GM19239 (cell line): Measurements from ENCODE around the gene CACNA2D3.
A peak's percentile ranks its signal among the peaks of the same experiment; 100 is the strongest.

Experiments used
- DNase-seq: peaks from one replicate; pipeline ENCODE4 v3.0.0; 2011; ENCODE audit warnings: low spot score; ENCODE audit not compliant: insufficient read length
- FAIRE-seq: peaks from 2 replicates; lab custom pipeline; 2011; peaks lifted over from hg19 to GRCh38; lab: Jason Lieb, UNC

Gene CACNA2D3

GRCh38 chr3:54845011-54845410 is 722.7 kb downstream of the CACNA2D3 start:
- DNase-seq (no peak), FAIRE-seq (no peak)

- no peak for DNase-seq
- FAIRE-seq: no peak
Observed at GRCh38 chr3:54845551-54845950, 723.2 kb downstream of the CACNA2D3 start.

GRCh38 chr3:54846119-54846518 is 723.8 kb downstream of the CACNA2D3 start:
- FAIRE-seq (no peak), DNase-seq (no peak)

GRCh38 chr3:54847361-54847760 is 725.0 kb downstream of the CACNA2D3 start:
- no peak for DNase-seq
- FAIRE-seq: no peak

GRCh38 chr3:54849360-54849759 is 727.0 kb downstream of the CACNA2D3 start:
- FAIRE-seq: no peak
- no peak for DNase-seq

GRCh38 chr3:54850484-54851018 is 728.2 kb downstream of the CACNA2D3 start:
- no peak for DNase-seq
- no peak for FAIRE-seq

GRCh38 chr3:54853573-54854404 is 731.4 kb downstream of the CACNA2D3 start:
- DNase-seq (peak; percentile 52), FAIRE-seq (no peak)

GRCh38 chr3:54856271-54856670 is 733.9 kb downstream of the CACNA2D3 start:
- DNase-seq (no peak), FAIRE-seq (no peak)

GRCh38 chr3:54857343-54857742 is 735.0 kb downstream of the CACNA2D3 start:
- FAIRE-seq (no peak), DNase-seq (no peak)

GRCh38 chr3:54858093-54858785 is 735.9 kb downstream of the CACNA2D3 start:
- no peak for DNase-seq
- FAIRE-seq: no peak

GRCh38 chr3:54859184-54859583 is 736.8 kb downstream of the CACNA2D3 start:
- FAIRE-seq (no peak), DNase-seq (no peak)

- FAIRE-seq (no peak), DNase-seq (no peak)
Observed at GRCh38 chr3:54861248-54862067, 739.1 kb downstream of the CACNA2D3 start.

- DNase-seq (no peak), FAIRE-seq (no peak)
Observed at GRCh38 chr3:54862526-54862925, 740.2 kb downstream of the CACNA2D3 start.

- FAIRE-seq (no peak), DNase-seq (no peak)
Observed at GRCh38 chr3:54863366-54863765, 741.0 kb downstream of the CACNA2D3 start.

GRCh38 chr3:54863786-54864185 is 741.4 kb downstream of the CACNA2D3 start:
- DNase-seq (no peak), FAIRE-seq (no peak)

- FAIRE-seq (no peak), DNase-seq (no peak)
Observed at GRCh38 chr3:54865316-54865715, 743.0 kb downstream of the CACNA2D3 start.

GRCh38 chr3:54866251-54866650 is 743.9 kb downstream of the CACNA2D3 start:
- FAIRE-seq (no peak), DNase-seq (no peak)

- DNase-seq (no peak), FAIRE-seq (no peak)
Observed at GRCh38 chr3:54870423-54870822, 748.1 kb downstream of the CACNA2D3 start.

- FAIRE-seq (no peak), DNase-seq (no peak)
Observed at GRCh38 chr3:54871867-54872266, 749.5 kb downstream of the CACNA2D3 start.
